Measurements from ENCODE around the gene KIAA1671. TPM values are rescaled to one million over a fixed set of nuclear protein-coding genes. Genes with fewer than 3 reads are reported as not detected.

KIAA1671 gene
- total RNA-seq, 1 donor from 2014 or later = 62.1 TPM

GRCh38 chr22:25069426-25069757, 116.9 kb downstream of the KIAA1671 start:
- DNase-seq (ENCODE audit: low spot score, unreplicated experiment) = no peak
- no peak for TF ChIP-seq CTCF (IDR thresholded peaks at IDR 0.05; ENCODE audit: unreplicated experiment)
- no peak overlapping the region for H3K4me3 Mint-ChIP-seq (ENCODE audit: low read depth)
- no peaks in the 10 kb centered on the region for H3K9me3 Mint-ChIP-seq (ENCODE audit: low read depth)
- H3K36me3 Mint-ChIP-seq (ENCODE audit: insufficient read depth) = peaks cover 4% of the 10 kb centered on the region
- H3K27ac Mint-ChIP-seq = no peak overlapping the region
- no peaks in the 10 kb centered on the region for H3K27me3 Mint-ChIP-seq
- H3K4me1 Mint-ChIP-seq (ENCODE audit: low read depth) = peaks cover 2% of the 10 kb centered on the region

GRCh38 chr22:25069758-25070481, 117.4 kb downstream of the KIAA1671 start:
- Mint-ChIP-seq H3K4me3 (ENCODE audit: low read depth) (no peak overlapping the region), H3K9me3 (ENCODE audit: low read depth) (no peaks in the 10 kb centered on the region), H3K4me1 (ENCODE audit: low read depth) (peaks cover 2% of the 10 kb centered on the region), H3K27me3 (no peaks in the 10 kb centered on the region), H3K27ac (no peak overlapping the region), H3K36me3 (ENCODE audit: insufficient read depth) (peaks cover 4% of the 10 kb centered on the region)
- no peak for TF ChIP-seq CTCF (IDR thresholded peaks at IDR 0.05; ENCODE audit: unreplicated experiment)
- DNase-seq (ENCODE audit: low spot score, unreplicated experiment) = no peak

GRCh38 chr22:25070956-25071355, 118.4 kb downstream of the KIAA1671 start:
- no peak overlapping the region for H3K27ac Mint-ChIP-seq
- H3K4me3 Mint-ChIP-seq (ENCODE audit: low read depth) = no peak overlapping the region
- H3K4me1 Mint-ChIP-seq (ENCODE audit: low read depth) = peaks cover 2% of the 10 kb centered on the region
- no peak for TF ChIP-seq CTCF (IDR thresholded peaks at IDR 0.05; ENCODE audit: unreplicated experiment)
- H3K36me3 Mint-ChIP-seq (ENCODE audit: insufficient read depth) = peaks cover 4% of the 10 kb centered on the region
- no peak for DNase-seq (ENCODE audit: low spot score, unreplicated experiment)
- H3K9me3 Mint-ChIP-seq (ENCODE audit: low read depth) = no peaks in the 10 kb centered on the region
- no peaks in the 10 kb centered on the region for H3K27me3 Mint-ChIP-seq

- DNase-seq (ENCODE audit: low spot score, unreplicated experiment) = no peak
- H3K27me3 Mint-ChIP-seq = no peaks in the 10 kb centered on the region
- no peak overlapping the region for H3K27ac Mint-ChIP-seq
- TF ChIP-seq CTCF (IDR thresholded peaks at IDR 0.05; ENCODE audit: unreplicated experiment) = no peak
- no peaks in the 10 kb centered on the region for H3K9me3 Mint-ChIP-seq (ENCODE audit: low read depth)
- no peak overlapping the region for H3K4me3 Mint-ChIP-seq (ENCODE audit: low read depth)
- H3K4me1 Mint-ChIP-seq (ENCODE audit: low read depth) = peaks cover 4% of the 10 kb centered on the region
- H3K36me3 Mint-ChIP-seq (ENCODE audit: insufficient read depth) = peaks cover 2% of the 10 kb centered on the region
Measured at GRCh38 chr22:25071720-25072119, 119.2 kb downstream of the KIAA1671 start.

- H3K27ac Mint-ChIP-seq = no peak overlapping the region
- H3K36me3 Mint-ChIP-seq (ENCODE audit: insufficient read depth) = peaks cover 2% of the 10 kb centered on the region
- DNase-seq (ENCODE audit: low spot score, unreplicated experiment) = no peak
- no peaks in the 10 kb centered on the region for H3K9me3 Mint-ChIP-seq (ENCODE audit: low read depth)
- TF ChIP-seq CTCF (IDR thresholded peaks at IDR 0.05; ENCODE audit: unreplicated experiment) = no peak
- H3K4me1 Mint-ChIP-seq (ENCODE audit: low read depth) = peaks cover 4% of the 10 kb centered on the region
- H3K27me3 Mint-ChIP-seq = no peaks in the 10 kb centered on the region
- H3K4me3 Mint-ChIP-seq (ENCODE audit: low read depth) = no peak overlapping the region
Measured at GRCh38 chr22:25072406-25072805, 119.9 kb downstream of the KIAA1671 start.
